ENCODE measurements around the gene BAIAP2L1.
A peak's percentile ranks its signal among the peaks of the same experiment; 100 is the strongest.

The BAIAP2L1 gene

GRCh38 chr7:98289333-98289875 is 111.5 kb downstream of the BAIAP2L1 start:
- DNase-seq: no peak

GRCh38 chr7:98288064-98288823 is 112.6 kb downstream of the BAIAP2L1 start:
- DNase-seq: no peak

GRCh38 chr7:98287486-98287959 is 113.4 kb downstream of the BAIAP2L1 start:
- DNase-seq: no peak

GRCh38 chr7:98286701-98287485 is 114.0 kb downstream of the BAIAP2L1 start:
- no peak for DNase-seq

- DNase-seq: peak; percentile 85 to 92
Measured at GRCh38 chr7:98286093-98286539, 114.8 kb downstream of the BAIAP2L1 start.

GRCh38 chr7:98285157-98286092 is 115.5 kb downstream of the BAIAP2L1 start:
- peak in 1 of 2 donors; percentile 33 for DNase-seq

- peak; percentile 66 to 81 for DNase-seq
Measured at GRCh38 chr7:98284335-98285036, 116.4 kb downstream of the BAIAP2L1 start.

GRCh38 chr7:98283887-98284222 is 117.0 kb downstream of the BAIAP2L1 start:
- no peak for DNase-seq

- DNase-seq: peak; percentile 87 to 97
Measured at GRCh38 chr7:98283127-98283886, 117.6 kb downstream of the BAIAP2L1 start.

- DNase-seq: no peak
Measured at GRCh38 chr7:98282703-98283102, 118.2 kb downstream of the BAIAP2L1 start.

GRCh38 chr7:98281757-98282606 is 118.9 kb downstream of the BAIAP2L1 start:
- DNase-seq: peak in 1 of 2 donors; percentile 57

- peak; percentile 86 to 96 for DNase-seq
Measured at GRCh38 chr7:98280791-98281756, 119.8 kb downstream of the BAIAP2L1 start, which contains the start of gene BRI3. BRI3 (plus strand) TSS chr7:98281686; CDS start chr7:98281796, 110 bp downstream.

- DNase-seq: no peak
Measured at GRCh38 chr7:98280296-98280695, 120.6 kb downstream of the BAIAP2L1 start.

- DNase-seq: no peak
Measured at GRCh38 chr7:98278936-98279335, 122.0 kb downstream of the BAIAP2L1 start.

GRCh38 chr7:98278408-98278807 is 122.5 kb downstream of the BAIAP2L1 start:
- DNase-seq: no peak

GRCh38 chr7:98276241-98276761 is 124.6 kb downstream of the BAIAP2L1 start:
- peak; percentile 80 to 87 for DNase-seq

GRCh38 chr7:98267303-98267702 is 133.6 kb downstream of the BAIAP2L1 start:
- peak in 1 of 2 donors; percentile 59 for DNase-seq

- DNase-seq: no peak
Measured at GRCh38 chr7:98266840-98267239, 134.1 kb downstream of the BAIAP2L1 start.
